Dendritic cell treated with granulocyte-macrophage colony-stimulating factor and Interleukin-4, amounts not matched to agents 40 ng/mL and 50 ng/mL, for 4 days (primary cell): ENCODE measurements around the gene RAP1GAP2.
"Not testable (repeated sequence)": the region's sequence is repeated elsewhere in the genome, so short reads cannot be mapped to it uniquely, and the experiment has no call there.

Experiments used
- H3K27ac Mint-ChIP-seq: one replicate; pipeline ENCODE4 v1.8.0; 2022; ENCODE audit warnings: mild to moderate bottlenecking, mixed read lengths
- H3K27me3 Mint-ChIP-seq: one replicate; pipeline ENCODE4 v1.8.0; 2022; ENCODE audit warnings: mild to moderate bottlenecking, mixed read lengths
- H3K36me3 Mint-ChIP-seq: one replicate; pipeline ENCODE4 v1.8.0; 2022; ENCODE audit warnings: low read depth, mixed read lengths
- H3K4me1 Mint-ChIP-seq: one replicate; pipeline ENCODE4 v1.8.0; 2022; ENCODE audit warnings: low read depth, mixed read lengths
- H3K4me3 Mint-ChIP-seq: one replicate; pipeline ENCODE4 v1.8.0; 2022; ENCODE audit warnings: mild to moderate bottlenecking, moderate library complexity, mixed read lengths
- H3K9me3 Mint-ChIP-seq: one replicate; pipeline ENCODE4 v1.8.0; 2022; ENCODE audit warnings: mixed read lengths
- intact Hi-C: fragments of 100-400 bp; cut with micrococcal nuclease; formaldehyde crosslinking; loops from one replicate; pipeline ENCODE4 v1.15.0; 2022

The RAP1GAP2 gene

DNA sequence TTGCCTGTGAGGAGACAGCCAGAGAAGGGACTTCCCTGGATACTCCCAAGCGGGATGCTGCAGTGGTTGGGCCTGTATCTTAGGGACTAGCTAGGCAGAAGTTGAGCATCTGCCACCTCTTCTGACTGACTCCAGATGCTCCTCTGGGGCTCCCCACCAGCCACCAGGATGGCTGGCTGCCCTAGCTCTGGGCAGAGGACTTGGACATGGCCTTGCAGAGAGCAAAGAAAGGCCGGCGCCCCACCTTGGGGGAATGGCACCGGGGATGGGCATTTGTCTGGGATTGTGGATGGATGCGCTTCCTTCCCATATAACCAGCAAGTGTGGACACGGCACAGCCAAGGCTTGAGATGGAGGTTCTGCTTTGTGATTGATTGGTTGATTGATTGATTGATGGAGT, 198.2 kb downstream of the RAP1GAP2 start:
- Mint-ChIP-seq H3K27ac (no peak overlapping the region), H3K4me3 (no peak overlapping the region), H3K36me3 (peaks cover 86% of the 10 kb centered on the region), H3K27me3 (no peaks in the 10 kb centered on the region), H3K4me1 (peaks cover 11% of the 10 kb centered on the region), H3K9me3 (no peaks in the 10 kb centered on the region)
- intact Hi-C loops = no loop called here

DNA sequence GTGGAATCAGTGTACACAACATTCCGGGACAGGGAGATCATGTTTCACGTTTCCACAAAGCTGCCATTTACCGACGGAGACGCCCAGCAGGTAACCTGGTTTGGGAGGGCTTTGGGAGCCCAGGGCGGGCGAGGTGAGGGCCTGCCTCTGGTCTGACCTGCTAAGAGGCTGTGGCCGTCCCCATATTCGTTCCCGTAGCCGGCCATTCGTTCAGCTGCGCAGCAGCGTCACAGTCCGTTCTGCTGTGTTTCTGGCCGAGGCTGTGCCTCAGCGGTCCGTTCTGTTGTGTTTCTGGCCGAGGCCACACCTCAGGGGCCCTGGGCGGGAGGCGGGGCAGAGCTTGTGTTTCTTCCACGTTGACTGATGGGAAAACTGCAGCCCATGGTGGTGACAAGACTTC, 199.1 kb downstream of the RAP1GAP2 start:
- H3K9me3 Mint-ChIP-seq = no peaks in the 10 kb centered on the region
- intact Hi-C loops = no loop called here
- H3K4me1 Mint-ChIP-seq = peaks cover 2% of the 10 kb centered on the region
- H3K27ac Mint-ChIP-seq = no peak overlapping the region
- H3K27me3 Mint-ChIP-seq = no peaks in the 10 kb centered on the region
- H3K36me3 Mint-ChIP-seq = peaks cover 85% of the 10 kb centered on the region
- no peak overlapping the region for H3K4me3 Mint-ChIP-seq

DNA sequence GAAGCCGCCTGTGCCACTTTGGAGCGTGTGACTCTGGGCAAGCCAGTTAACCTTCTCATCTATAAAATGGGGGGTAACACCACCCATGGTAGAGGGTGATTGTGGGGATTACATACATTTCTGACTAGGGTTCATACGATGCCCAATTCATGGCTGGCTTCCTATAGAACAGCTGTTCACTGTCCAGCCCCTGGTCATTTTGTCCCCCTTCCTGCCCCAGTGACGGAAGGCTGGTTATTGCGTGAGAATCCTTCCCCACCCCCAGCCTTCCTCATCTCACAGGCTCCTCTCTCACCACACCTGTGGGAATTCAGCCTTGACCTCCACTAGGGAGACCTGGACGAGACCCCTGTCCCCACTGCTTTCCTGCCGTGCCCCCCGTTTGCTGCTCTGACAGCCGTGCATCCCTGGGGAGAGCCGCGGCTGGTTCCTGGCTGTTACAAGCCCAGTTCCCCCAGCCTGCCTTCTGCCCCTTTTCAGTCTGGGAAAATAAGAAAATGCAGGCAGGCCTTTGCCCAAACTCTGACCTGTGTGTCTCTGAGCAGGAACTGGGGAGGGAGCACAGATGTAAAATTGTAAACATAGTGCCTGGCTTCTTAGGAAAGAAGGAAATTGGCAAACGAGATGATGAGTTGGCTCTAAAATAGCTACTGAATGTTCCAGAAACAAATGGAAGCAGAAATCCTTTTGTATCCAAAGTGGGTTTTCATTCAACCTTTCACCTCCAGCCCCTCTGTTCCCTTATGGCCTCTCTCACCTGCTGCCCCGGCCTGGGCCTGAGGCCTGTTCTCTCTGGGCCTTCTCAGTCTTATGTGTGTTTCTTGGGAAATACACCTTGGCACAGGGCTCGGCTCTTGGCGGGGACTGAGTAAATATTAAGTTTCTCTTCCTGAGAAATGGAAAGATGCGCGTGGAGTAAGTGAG, 199.9 kb downstream of the RAP1GAP2 start:
- intact Hi-C loops = no loop called here

DNA sequence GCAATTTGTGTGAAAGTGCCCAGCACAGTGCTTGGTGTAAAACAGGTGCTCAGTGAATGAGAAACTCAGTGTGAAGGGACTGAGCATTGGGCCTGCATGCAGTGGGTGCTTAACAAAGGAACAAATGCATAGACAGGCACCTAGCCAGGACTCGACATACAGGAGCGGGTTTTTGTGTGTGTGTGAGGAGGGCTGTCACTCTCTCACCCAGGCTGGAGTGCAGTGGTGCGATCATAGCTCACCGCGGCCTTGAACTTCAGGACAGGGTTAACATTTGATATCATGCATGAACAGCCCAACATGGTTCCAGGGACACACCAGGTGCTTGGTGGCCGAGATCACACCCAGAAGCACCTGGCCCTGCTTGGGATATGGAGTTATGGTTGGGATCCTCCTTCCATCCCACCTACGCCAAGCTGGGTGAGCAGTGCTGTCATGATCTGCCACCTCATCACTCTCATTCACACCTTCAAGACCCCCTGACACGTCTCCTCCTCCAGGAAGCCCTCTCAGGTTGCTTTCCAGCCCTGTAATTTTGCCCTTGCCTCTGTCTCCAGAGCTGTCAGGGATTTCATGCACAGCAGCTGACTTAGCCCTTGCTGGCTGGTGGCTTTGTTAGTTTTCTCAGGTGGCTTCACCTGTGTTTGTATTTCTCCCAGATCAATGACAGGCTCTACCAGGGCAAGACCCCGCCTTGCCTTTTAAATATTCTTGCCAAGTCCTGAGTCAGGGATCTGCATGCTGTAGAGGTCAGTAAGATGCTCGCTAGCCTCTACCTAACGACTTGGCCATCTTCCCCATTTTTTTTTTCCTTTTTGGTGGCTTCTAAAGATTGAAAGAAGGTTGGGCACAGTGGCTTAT, 200.8 kb downstream of the RAP1GAP2 start:
- H3K4me1 Mint-ChIP-seq = peaks cover 9% of the 10 kb centered on the region
- intact Hi-C loops = no loop called here
- H3K36me3 Mint-ChIP-seq = peaks cover 71% of the 10 kb centered on the region
- no peaks in the 10 kb centered on the region for H3K27me3 Mint-ChIP-seq
- no peak overlapping the region for H3K4me3 Mint-ChIP-seq
- no peak overlapping the region for H3K27ac Mint-ChIP-seq
- H3K9me3 Mint-ChIP-seq = no peaks in the 10 kb centered on the region

More for the DNA sequence above, 199.9 kb downstream of the RAP1GAP2 start:
- H3K36me3 Mint-ChIP-seq = peaks cover 80% of the 10 kb centered on the region
- no peaks in the 10 kb centered on the region for H3K27me3 Mint-ChIP-seq
- H3K4me1 Mint-ChIP-seq = peaks cover under 1% of the 10 kb centered on the region
- H3K9me3 Mint-ChIP-seq = no peaks in the 10 kb centered on the region
- no peak overlapping the region for H3K4me3 Mint-ChIP-seq
- no peak overlapping the region for H3K27ac Mint-ChIP-seq

DNA sequence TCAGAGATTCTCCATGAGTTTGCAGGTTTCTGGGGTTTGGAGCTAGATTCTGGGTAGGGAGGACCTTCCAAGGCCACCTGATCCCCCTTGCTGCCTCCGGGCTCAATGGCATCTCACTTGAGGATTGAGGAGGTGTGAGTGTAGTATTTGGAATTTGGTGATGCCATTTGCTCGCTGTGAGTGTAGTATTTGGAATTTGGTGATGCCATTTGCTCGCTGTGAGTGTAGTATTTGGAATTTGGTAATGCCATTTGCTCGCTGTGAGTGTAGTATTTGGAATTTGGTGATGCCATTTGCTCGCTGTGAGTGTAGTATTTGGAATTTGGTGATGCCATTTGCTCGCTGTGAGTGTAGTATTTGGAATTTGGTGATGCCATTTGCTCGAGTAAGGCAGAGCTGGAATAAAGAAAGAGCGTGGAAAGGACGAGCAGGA, 202.2 kb downstream of the RAP1GAP2 start:
- H3K36me3 Mint-ChIP-seq = peaks cover 58% of the 10 kb centered on the region
- H3K27ac Mint-ChIP-seq, H3K4me3 Mint-ChIP-seq: not testable (repeated sequence)

DNA sequence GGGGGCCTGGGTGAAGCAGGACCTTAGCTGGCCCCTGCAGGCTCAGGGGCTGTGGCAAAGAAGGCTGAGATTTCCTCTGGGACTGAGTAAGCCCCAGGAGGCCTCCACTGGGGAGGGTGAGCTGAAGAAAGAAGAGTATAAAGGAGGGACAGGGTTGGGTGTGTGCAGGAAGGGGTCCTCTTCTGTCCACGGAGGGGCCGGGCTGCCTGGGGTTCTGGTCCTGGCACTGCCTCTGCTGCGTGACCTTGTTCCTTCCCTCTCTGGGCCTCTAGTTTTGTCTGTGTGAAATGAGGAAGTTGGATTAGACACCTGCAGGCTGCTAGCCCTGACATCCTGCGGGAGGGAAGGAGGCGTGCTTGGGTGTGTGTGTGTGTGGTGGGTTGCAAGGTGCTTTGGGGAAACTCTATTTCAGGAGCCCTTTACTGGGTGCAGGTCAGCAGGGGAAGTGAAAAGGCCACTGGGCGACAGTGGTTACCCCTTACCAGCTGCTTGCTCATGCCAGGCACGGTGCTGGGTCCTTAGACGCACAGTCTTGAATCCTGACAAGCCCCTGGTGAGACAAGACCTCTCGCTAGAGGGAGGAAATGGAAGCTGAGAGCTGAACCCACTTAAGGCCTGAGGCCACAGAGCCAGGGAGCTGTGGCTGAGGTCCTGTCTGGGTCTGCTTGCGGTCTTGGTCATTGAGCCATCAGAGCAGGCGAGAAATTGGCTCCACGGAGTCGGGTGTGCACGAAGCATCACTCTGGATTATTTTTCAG, 206.5 kb downstream of the RAP1GAP2 start:
- Mint-ChIP-seq H3K27me3 (no peaks in the 10 kb centered on the region), H3K4me1 (peaks cover 44% of the 10 kb centered on the region), H3K4me3 (no peak overlapping the region), H3K27ac (peak overlapping the region; percentile 74), H3K9me3 (no peaks in the 10 kb centered on the region), H3K36me3 (peaks cover 49% of the 10 kb centered on the region)
- intact Hi-C loops = loop anchor here (5.0 kb wide), 1 partner anchor 155 kb away; no protein-coding TSS in a partner anchor

More for the DNA sequence above, 202.2 kb downstream of the RAP1GAP2 start:
- H3K27me3 Mint-ChIP-seq, H3K9me3 Mint-ChIP-seq, intact Hi-C loops: not testable (repeated sequence)
- peaks cover 23% of the 10 kb centered on the region for H3K4me1 Mint-ChIP-seq

DNA sequence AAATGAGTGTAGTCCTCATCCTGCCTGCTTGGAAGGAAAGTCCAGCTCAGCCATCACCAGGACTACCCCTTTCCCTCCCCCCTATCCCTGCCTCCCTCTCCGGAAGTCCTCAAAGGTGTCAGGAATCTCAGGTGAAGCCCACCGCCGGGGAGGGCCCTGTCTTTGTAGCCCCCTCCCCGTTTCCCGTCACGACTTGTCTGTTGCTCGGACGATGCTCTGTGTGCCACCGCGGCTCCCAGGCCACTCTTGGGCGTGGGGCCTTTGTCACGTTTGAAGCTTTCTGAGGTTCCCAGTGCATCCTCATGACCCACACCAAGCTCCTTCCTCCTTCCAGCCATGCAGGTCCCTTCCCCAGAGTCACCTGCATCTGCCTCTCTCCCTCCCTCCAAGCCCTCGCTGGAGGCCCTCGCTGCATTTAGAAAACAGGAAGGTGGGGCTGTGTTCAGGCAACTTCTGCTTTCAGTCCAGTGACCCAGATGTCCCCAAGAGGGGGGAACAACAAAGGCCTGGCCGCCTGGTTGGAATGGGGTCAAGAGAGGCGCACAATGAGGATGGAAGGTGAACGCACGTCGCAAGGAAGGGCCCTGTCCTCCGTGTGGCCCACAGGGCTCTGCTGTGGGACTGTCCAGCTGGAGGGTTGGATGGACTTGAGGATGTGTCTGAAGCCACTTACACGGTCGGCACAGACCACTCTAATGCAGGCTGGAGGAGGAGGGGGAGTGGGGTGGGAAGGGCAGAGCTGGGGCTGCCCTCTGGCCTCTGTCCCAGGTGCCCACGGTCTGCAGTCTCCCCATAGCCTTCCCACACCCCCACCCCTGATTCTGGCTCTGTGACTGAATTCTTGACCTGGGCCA, 207.3 kb downstream of the RAP1GAP2 start:
- Mint-ChIP-seq H3K27me3 (no peaks in the 10 kb centered on the region), H3K4me3 (peak overlapping the region; percentile 59), H3K36me3 (peaks cover 49% of the 10 kb centered on the region), H3K4me1 (peaks cover 44% of the 10 kb centered on the region), H3K27ac (peak overlapping the region; percentile 74), H3K9me3 (no peaks in the 10 kb centered on the region)
- intact Hi-C loops = loop anchor here (5.0 kb wide), 1 partner anchor 156 kb away; no protein-coding TSS in a partner anchor

DNA sequence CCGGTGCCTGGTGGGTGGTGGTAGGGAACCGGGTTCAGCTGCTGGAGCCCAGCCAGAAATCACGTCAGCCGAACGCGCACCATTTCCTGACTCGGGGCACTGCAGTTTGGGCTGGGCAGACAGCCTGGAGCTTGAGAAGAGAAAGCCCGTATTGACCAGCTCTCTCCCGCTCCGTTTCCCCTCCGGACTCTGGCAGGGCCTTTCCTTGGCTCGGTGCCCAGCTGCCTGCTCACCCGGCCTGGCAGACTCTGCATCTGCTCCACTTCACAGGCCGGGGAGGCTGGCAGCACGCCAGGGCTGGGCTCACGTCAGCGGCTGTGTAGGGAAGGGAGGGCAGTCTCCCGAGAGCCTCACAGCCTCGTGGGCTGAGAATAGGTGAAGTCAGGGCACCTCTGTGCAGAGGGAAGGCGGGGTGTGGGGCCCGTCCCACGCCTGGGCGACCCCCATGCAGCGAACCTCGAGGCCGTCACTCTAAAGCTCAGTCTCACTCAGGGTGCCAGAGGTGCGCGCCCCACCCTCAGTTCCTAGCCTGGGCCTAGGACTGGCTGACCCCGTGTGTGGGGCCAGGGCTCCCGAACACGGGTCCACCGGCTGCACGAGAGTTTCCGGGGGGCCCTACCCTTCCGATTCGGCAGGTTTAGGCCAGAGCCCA, 208.0 kb downstream of the RAP1GAP2 start:
- Mint-ChIP-seq H3K36me3 (peaks cover 47% of the 10 kb centered on the region), H3K27me3 (no peaks in the 10 kb centered on the region), H3K4me1 (peaks cover 44% of the 10 kb centered on the region), H3K4me3 (peak overlapping the region; percentile 59), H3K27ac (peak overlapping the region; percentile 74), H3K9me3 (no peaks in the 10 kb centered on the region)
- intact Hi-C loops = loop anchor here (5.0 kb wide), 1 partner anchor 157 kb away; no protein-coding TSS in a partner anchor

DNA sequence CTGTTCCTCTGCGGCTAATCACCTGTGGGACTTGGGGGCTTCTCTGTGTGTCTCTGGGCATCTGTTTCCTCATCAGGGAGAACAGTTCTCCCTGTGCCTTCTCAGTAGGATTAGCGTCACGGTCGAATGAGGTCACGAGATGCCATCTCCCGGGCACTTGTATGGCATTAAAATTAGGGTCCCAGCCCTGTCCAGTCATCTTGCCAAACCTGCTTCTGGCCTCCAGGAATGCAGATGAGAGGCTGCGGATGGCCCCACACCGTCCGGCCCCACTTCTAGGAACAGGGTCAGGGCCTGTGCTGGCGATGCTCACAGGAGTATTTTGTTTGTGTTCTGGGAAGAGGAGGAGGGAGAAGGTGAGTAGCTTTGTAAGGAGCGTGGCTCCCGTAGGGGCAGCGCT, 208.7 kb downstream of the RAP1GAP2 start:
- H3K27me3 Mint-ChIP-seq = no peaks in the 10 kb centered on the region
- H3K4me1 Mint-ChIP-seq = peaks cover 44% of the 10 kb centered on the region
- H3K36me3 Mint-ChIP-seq = peaks cover 48% of the 10 kb centered on the region
- H3K27ac Mint-ChIP-seq = peak overlapping the region; percentile 74
- H3K9me3 Mint-ChIP-seq = no peaks in the 10 kb centered on the region
- intact Hi-C loops = loop anchor here (5.0 kb wide), 1 partner anchor 158 kb away; no protein-coding TSS in a partner anchor
- H3K4me3 Mint-ChIP-seq = peak overlapping the region; percentile 59

DNA sequence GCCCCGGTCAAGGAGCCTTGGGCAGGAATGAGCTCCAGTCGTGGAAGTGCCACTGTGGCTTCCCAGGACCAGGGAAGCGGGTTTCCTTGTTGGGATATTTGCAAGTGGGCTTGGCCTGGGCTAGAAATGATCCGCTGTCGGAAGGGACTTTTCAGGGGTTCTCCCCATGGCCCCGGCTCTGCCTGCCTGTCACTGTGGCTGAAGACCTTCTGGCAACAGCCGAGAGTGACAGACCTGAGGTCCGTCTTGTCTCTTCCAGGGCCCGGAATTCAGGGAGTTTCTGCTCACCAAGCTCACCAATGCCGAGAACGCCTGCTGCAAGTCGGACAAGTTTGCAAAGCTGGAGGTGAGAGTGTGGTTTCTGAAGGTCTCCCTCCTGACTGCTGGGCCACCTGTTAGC, 209.5 kb downstream of the RAP1GAP2 start:
- peaks cover 52% of the 10 kb centered on the region for H3K36me3 Mint-ChIP-seq
- intact Hi-C loops = no loop called here
- H3K27me3 Mint-ChIP-seq = no peaks in the 10 kb centered on the region
- peak overlapping the region; percentile 74 for H3K27ac Mint-ChIP-seq
- no peaks in the 10 kb centered on the region for H3K9me3 Mint-ChIP-seq
- no peak overlapping the region for H3K4me3 Mint-ChIP-seq
- H3K4me1 Mint-ChIP-seq = peaks cover 44% of the 10 kb centered on the region

DNA sequence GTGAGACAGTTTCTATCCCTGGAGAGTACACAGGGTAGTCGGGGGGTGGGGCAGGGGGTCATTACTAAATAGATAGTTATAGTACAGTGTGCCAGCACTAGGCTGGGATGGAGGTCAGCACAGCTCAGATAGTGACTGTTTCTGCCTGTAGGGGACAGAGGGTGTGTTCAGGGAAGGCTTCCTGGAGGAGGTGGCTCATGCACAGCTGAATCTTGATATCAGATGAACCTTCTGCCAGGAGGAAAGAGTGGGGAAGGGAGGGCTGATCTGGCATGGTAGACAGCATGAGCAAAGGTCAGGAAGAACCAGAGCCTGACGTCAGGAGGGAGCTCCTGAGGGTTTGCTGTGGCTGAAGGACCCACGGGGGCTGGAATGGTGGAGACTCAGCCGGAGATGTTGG, 210.6 kb downstream of the RAP1GAP2 start:
- Mint-ChIP-seq H3K4me1 (peaks cover 37% of the 10 kb centered on the region), H3K27me3 (no peaks in the 10 kb centered on the region), H3K9me3 (no peaks in the 10 kb centered on the region), H3K27ac (no peak overlapping the region), H3K36me3 (peaks cover 62% of the 10 kb centered on the region), H3K4me3 (no peak overlapping the region)
- intact Hi-C loops = no loop called here

DNA sequence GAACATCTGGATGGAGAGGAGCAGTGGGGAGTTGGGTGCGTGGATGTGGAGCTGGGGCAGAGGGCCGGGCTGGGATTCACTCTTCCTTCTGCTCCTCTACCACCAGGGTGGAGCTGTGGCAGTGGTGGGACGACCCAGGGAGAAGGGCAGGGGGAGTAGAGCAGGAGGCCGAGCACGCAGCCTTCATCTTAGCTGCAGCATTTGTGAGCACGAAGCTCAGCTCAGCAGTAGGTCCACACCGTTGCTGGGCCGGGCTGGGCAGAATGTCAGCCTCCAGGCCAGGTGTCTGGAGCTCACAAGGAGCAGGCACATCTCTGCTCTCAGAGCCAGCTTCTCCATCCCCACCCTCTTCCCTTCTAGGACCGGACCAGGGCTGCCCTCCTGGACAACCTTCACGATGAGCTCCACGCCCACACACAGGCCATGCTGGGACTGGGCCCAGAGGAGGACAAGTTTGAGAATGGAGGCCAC, 211.4 kb downstream of the RAP1GAP2 start:
- Mint-ChIP-seq H3K4me3 (no peak overlapping the region), H3K36me3 (peaks cover 70% of the 10 kb centered on the region), H3K27me3 (no peaks in the 10 kb centered on the region), H3K4me1 (peaks cover 29% of the 10 kb centered on the region), H3K9me3 (no peaks in the 10 kb centered on the region), H3K27ac (no peak overlapping the region)
- intact Hi-C loops = no loop called here
